K562 (cell line): ENCODE results near the gene IQCF6. TPM values are rescaled to one million over a fixed set of nuclear protein-coding genes. Genes with fewer than 3 reads are reported as not detected.

Source experiments
- ATAC-seq: fragments of 200-7000 bp; cut with Tn5 transposase; 3 replicates; pipeline ENCODE4 v1.9.1; 2020; ENCODE audit warnings: moderate library complexity
- BruUV-seq: library from RNA; stranded (reverse); fragments of 400-500 nt; replicated peaks from 2 replicates; lab custom pipeline; 2021; lab: Mats Ljungman, UMichigan
- CTCF ChIA-PET: fragments of 300-600 bp; formaldehyde crosslinking; extraction: SDS; loops from one replicate; lab custom pipeline; 2021; ENCODE audit warnings: low intra/inter-chr PET ratio; lab: Yijun Ruan, JAX
- POLR2A ChIA-PET: fragments of 300-600, 350-650 bp; sonication (Branson Sonifier 250); formaldehyde crosslinking; extraction: SDS; loops from one replicate; lab custom pipeline; 2021; ENCODE audit warnings: antibody characterized with exemption, inconsistent platforms; lab: Yijun Ruan, JAX
- DNase-seq, 4 experiments: peaks; one replicate each; pipeline versions ENCODE4 v3.0.0 to v3.0.0-alpha.2; 2011 to 2018; ENCODE audit warnings: low spot score in 3 of 4, mixed read lengths in 3 of 4; ENCODE audit errors: extremely low read depth in 1 of 4
- FAIRE-seq: peaks from 2 replicates; lab custom pipeline; 2011; peaks lifted over from hg19 to GRCh38; lab: Jason Lieb, UNC
- H2AFZ ChIP-seq: 2 replicates; pipeline ENCODE4 v1.6.0; 2011; ENCODE audit warnings: low read depth, low read length, control low read depth, inconsistent platforms
- H3K27ac ChIP-seq: fragments of 200-600 bp; 3 replicates; pipeline ENCODE4 v1.8.0; 2011; ENCODE audit warnings: low read depth, mild to moderate bottlenecking, control low read depth, inconsistent platforms, low read length, moderate library complexity, mixed read lengths; ENCODE audit errors: extremely low read depth
- H3K27me3 ChIP-seq, 2 experiments: fragments of 300-600 bp in 1 of 2; 2 replicates in 1 of 2; 3 replicates in 1 of 2; pipeline versions ENCODE4 v1.6.0 to v1.8.0; 2011; ENCODE audit warnings: inconsistent platforms in 2 of 2, low read length in 2 of 2, mild to moderate bottlenecking in 1 of 2, mixed read lengths in 1 of 2, moderate library complexity in 1 of 2; ENCODE audit not compliant: control insufficient read depth in 2 of 2, insufficient read depth in 2 of 2
- H3K36me3 ChIP-seq: fragments of 300-600 bp; 3 replicates; pipeline ENCODE4 v1.8.0; 2011; ENCODE audit warnings: mild to moderate bottlenecking, low read length, inconsistent platforms; ENCODE audit not compliant: control insufficient read depth, insufficient read depth
- H3K4me1 ChIP-seq, 2 experiments: fragments of 200-600 bp in 1 of 2; replicated peaks in 1 of 2; 2 replicates in 1 of 2; 3 replicates in 1 of 2; pipeline versions ENCODE4 v1.5.1 to v1.8.0; 2011; ENCODE audit warnings: inconsistent platforms in 2 of 2, low read length in 2 of 2, mild to moderate bottlenecking in 1 of 2, mixed read lengths in 1 of 2, moderate library complexity in 1 of 2; ENCODE audit not compliant: control insufficient read depth in 2 of 2, insufficient read depth in 2 of 2
- H3K4me2 ChIP-seq: 2 replicates; pipeline ENCODE4 v1.6.1; 2011; ENCODE audit warnings: low read length, control low read depth, inconsistent platforms, mixed read lengths; ENCODE audit not compliant: insufficient read depth
- H3K4me3 ChIP-seq: fragments of 200-600 bp; sonication (generic), shearing (Covaris generic); 2 replicates; pipeline ENCODE4 v1.5.1; 2016; ENCODE audit warnings: control low read depth, inconsistent platforms
- H3K79me2 ChIP-seq: fragments of 200-600 bp; 3 replicates; pipeline ENCODE4 v1.8.0; 2011; ENCODE audit warnings: low read length, inconsistent platforms; ENCODE audit not compliant: control insufficient read depth, insufficient read depth
- H3K9ac ChIP-seq, 2 experiments: 2 replicates each; pipeline versions ENCODE4 v1.6.0 to v1.6.1; 2011; ENCODE audit warnings: low read depth in 2 of 2, low read length in 2 of 2, control low read depth in 1 of 2, inconsistent platforms in 1 of 2, mild to moderate bottlenecking in 1 of 2, mixed read lengths in 1 of 2; ENCODE audit not compliant: insufficient read depth in 1 of 2
- H3K9me1 ChIP-seq: one replicate; pipeline ENCODE4 v1.6.0; 2011; ENCODE audit warnings: inconsistent platforms, mild to moderate bottlenecking, low read length, moderate library complexity; ENCODE audit not compliant: control insufficient read depth, insufficient read depth
- H3K9me3 ChIP-seq: replicated peaks from 2 replicates; pipeline ENCODE4 v1.5.1; 2011; ENCODE audit warnings: low read depth, low read length, inconsistent platforms; ENCODE audit not compliant: control insufficient read depth, insufficient read depth
- H4K20me1 ChIP-seq: replicated peaks from 2 replicates; pipeline ENCODE4 v1.6.1; 2011; ENCODE audit warnings: low read length, inconsistent platforms, mixed read lengths; ENCODE audit not compliant: control insufficient read depth, insufficient read depth
- FOXK2 ChIP-seq, 2 experiments: fragments of 450-650 bp; IDR thresholded peaks in 1 of 2; conservative IDR thresholded peaks in 1 of 2; 2 replicates each; pipeline ENCODE4 v1.6.1; 2016; ENCODE audit warnings: low read depth in 2 of 2, mild to moderate bottlenecking in 1 of 2
- ILK ChIP-seq: fragments of 450-650 bp; IDR thresholded peaks from 2 replicates; pipeline ENCODE4 v1.6.1; 2016; ENCODE audit warnings: missing genetic modification characterization, low read depth, mild to moderate bottlenecking, missing compliant biosample characterization, moderate library complexity, borderline replicate concordance
- PURB ChIP-seq: sonication (generic); formaldehyde crosslinking; IDR thresholded peaks from 2 replicates; pipeline ENCODE4 v1.9.0; 2021; ENCODE audit warnings: low read depth, mild to moderate bottlenecking, missing genetic modification reagents
- SMARCE1 ChIP-seq: fragments of 450-650 bp; IDR thresholded peaks from 2 replicates; pipeline ENCODE4 v1.7.1; 2016; ENCODE audit warnings: mild to moderate bottlenecking
- WGBS: fragments of 100-300 bp; shearing (Covaris generic); methylation state at CpG from one replicate; pipeline ENCODE4 v1.1.6; 2016; ENCODE audit warnings: low coverage, mixed read lengths; ENCODE audit not compliant: insufficient coverage; ENCODE audit errors: missing lambda C conversion rate; 5-methylcytosine and 5-hydroxymethylcytosine counted together
- in situ Hi-C: fragments of 300-500 bp; cut with MboI; formaldehyde crosslinking; loops from 4 replicates; pipeline ENCODE4 v1.15.0; 2018; ENCODE audit warnings: inconsistent platforms, mixed read lengths
- intact Hi-C: fragments of 100-400 bp; cut with micrococcal nuclease; formaldehyde crosslinking; loops from 2 replicates; pipeline ENCODE4 v1.14.2; 2022
- polyA plus RNA-seq, 8 experiments: library from polyadenylated mRNA; depleted of rRNA in 4 of 8; stranded (reverse) in 5 of 8; unstranded in 3 of 8; fragments of >200 nt; fragmentation: Nextera tagmentation in 2 of 8; fragmentation: Illumina TruSeq in 1 of 8; extraction: Ambion mirVana in 2 of 8; extraction: Trizol in 1 of 8; gene quantifications; 2 replicates each; pipeline versions ENCODE4 v1.2.1 to v1.2.3, GENCODE V29; 2011 to 2014; ENCODE audit warnings: inconsistent platforms in 1 of 8, missing spikeins in 1 of 8
- total RNA-seq, 7 experiments: library from RNA; depleted of rRNA in 6 of 7; stranded (reverse); fragments of >200 nt in 6 of 7; fragmentation: Illumina TruSeq in 2 of 7; extraction: Trizol in 2 of 7; gene quantifications; 2 replicates each; pipeline versions ENCODE4 v1.2.1 to v1.2.3, GENCODE V29; 2011 to 2021; ENCODE audit warnings: low replicate concordance in 1 of 7
- TF ChIP-seq, protein P1 (sequence below): IDR thresholded peaks from 2 replicates; pipeline ENCODE4 v1.6.1; 2011; ENCODE audit not compliant: insufficient read length; ENCODE audit errors: extremely low read depth

The IQCF6 gene
- total and polyA plus RNA-seq, 9 of the 15 experiments (the other 6 are each of a cell fraction or from before 2014, with no cell fraction given): not detected

DNA sequence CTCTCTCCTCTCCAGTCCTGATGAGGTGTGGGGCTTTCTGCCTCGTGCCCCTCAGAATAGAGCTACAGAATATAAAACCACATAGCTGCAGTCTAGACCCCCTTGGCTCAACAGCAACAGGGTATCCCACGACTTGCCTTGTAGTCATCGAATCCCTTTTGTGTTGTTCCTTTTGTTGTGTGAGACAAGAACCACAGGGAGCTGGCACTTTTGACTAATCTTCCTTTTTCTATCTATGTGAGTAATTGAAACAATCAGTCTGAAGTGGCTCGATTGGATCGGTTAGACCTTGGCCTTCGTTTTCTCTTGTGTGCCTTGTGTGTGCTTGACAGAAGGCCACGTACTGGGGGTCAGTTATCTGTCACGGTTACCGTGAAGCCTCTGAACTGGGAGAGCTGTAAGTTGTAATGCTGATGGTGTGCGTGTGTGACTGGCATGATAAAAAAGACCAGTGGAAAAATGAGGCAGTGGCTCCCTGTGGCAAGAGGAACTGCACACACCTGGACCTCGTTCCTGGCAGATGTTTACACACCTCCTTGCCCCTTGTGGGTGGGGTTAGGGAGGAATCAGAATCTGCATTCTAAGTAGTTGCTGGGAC is 23.2 kb upstream of the IQCF6 start:
- H3K4me2 ChIP-seq: no peak overlapping the region
- no peak for ATAC-seq
- 1% methylated on average over 11 of the region's 11 CpGs for WGBS
- no peaks in the 10 kb centered on the region for H4K20me1 ChIP-seq
- no peaks in the 10 kb centered on the region for H3K36me3 ChIP-seq
- no peak for DNase-seq
- H3K79me2 ChIP-seq: no peaks in the 10 kb centered on the region
- intact Hi-C loops (loop anchor here (5.0 kb wide), 2 partner anchors 85 to 300 kb away; partner anchors contain the start of gene DCAF1), in situ Hi-C loops (no loop called here)
- no TSS peak for BruUV-seq
- ChIA-PET POLR2A (interaction anchor here (0.6 kb wide), 1 partner anchor 1176 kb away, joined by 3 read pairs; no protein-coding TSS in a partner anchor), CTCF (no interaction called here)
- TF ChIP-seq SMARCE1 (no peak), ILK (tag) (no peak), FOXK2 (conservative IDR thresholded peaks at IDR 0.05 in 1 of 2, IDR thresholded peaks at IDR 0.05 in 1 of 2; ENCODE audit: low read depth in 2 of 2) (no peak), PURB (CRISPR knock-in tag) (no peak)
- TF ChIP-seq, protein P1, sequence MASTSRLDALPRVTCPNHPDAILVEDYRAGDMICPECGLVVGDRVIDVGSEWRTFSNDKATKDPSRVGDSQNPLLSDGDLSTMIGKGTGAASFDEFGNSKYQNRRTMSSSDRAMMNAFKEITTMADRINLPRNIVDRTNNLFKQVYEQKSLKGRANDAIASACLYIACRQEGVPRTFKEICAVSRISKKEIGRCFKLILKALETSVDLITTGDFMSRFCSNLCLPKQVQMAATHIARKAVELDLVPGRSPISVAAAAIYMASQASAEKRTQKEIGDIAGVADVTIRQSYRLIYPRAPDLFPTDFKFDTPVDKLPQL: no peak
- H2AFZ ChIP-seq: no peak overlapping the region
- FAIRE-seq: no peak
- H3K27ac ChIP-seq: no peak overlapping the region
- peaks cover 0 to 7% of the 10 kb centered on the region in 2 experiments; a peak in 1 of 5 replicates for H3K27me3 ChIP-seq
- H3K9me3 ChIP-seq: no peaks in the 10 kb centered on the region
- H3K4me3 ChIP-seq: no peak overlapping the region
- H3K9me1 ChIP-seq: no peaks in the 10 kb centered on the region
- H3K4me1 ChIP-seq: no peaks in the 10 kb centered on the region; a peak in 1 of 5 replicates
- H3K9ac ChIP-seq: no peak overlapping the region
